Activated CD4-positive, alpha-beta T cell treated with anti-CD3 and anti-CD28 coated beads, Interleukin-2, amount 50 U/mL, for 48 hours (primary cell): ENCODE measurements around the gene HOXC4.
A peak's percentile ranks its signal among the peaks of the same experiment; 100 is the strongest.
"Not testable (repeated sequence)": the region's sequence is repeated elsewhere in the genome, so short reads cannot be mapped to it uniquely, and the experiment has no call there.

Experiments
- DNase-seq, 2 experiments: peaks; one replicate each; pipeline ENCODE4 v3.0.0-alpha.2; 2020

Gene HOXC4

GRCh38 chr12:54060174-54060974, 6.7 kb downstream of the HOXC4 start:
- DNase-seq, result no peak

DNA sequence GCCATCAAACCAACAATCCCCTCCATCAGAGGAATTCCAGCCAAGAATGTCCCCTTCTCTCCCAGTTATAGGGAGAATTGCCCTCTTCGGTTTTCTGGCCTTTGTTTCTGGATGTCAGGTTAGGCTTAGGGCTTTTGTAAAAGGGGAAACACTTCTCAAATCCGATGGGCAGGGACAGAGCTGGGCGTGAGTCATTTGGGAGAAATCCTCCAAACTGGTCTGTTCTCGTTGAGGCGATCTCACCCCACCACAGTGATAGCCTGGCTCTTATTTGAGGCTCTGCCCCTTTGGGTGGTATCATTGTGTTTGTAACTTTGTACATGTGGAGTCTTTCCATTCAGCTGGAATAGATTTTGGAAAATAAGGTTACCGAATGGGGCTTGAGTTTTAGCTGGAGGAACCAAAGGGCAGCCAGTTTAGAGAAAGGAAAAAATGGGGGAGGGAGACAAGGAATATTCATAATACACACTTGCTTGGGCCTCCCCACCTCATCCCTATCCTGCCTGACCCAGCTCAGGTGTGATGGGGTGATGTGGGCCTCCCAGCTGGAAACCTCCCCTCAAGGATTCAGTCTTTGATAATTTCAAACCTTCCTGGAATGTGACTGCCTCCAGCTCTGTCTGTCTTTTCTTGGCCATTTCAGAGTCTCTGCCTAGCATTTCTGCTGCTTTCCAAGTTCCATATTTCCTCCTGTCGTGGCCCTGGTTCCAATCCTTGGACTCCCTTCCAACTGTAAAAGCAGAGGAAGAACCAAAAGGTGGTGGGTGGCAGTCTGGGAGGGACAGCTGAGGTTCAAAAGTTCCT, 7.5 kb downstream of the HOXC4 start:
- DNase-seq, result no peak

DNA sequence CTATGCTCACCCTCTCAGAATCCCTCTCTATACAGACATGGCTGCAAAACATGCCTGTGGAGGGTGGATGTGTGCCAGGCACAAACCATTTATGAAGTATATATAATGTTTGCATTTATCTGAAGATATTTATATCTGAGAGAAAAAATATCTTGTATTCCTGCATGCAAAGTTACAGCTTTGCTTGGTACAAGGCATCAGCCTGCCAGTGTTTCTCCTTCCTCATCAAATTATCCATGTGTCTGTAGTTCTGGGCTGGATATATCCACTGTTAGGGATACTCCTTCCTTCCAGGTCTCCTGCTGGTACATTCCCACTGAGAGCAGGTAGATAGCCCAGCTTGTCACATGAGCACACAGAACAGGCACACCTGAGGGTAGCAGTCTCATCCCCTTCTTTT, 12.0 kb downstream of the HOXC4 start:
- DNase-seq, result no peak

- no peak for DNase-seq
Observed at GRCh38 chr12:54066408-54066807, 12.8 kb downstream of the HOXC4 start.

GRCh38 chr12:54068418-54069070, 14.9 kb downstream of the HOXC4 start:
- DNase-seq, result no peak

- no peak for DNase-seq
Observed at GRCh38 chr12:54071942-54072341, 18.3 kb downstream of the HOXC4 start.

- no peak for DNase-seq
Observed at GRCh38 chr12:54074308-54074707, 20.7 kb downstream of the HOXC4 start.

GRCh38 chr12:54075409-54075808, 21.8 kb downstream of the HOXC4 start:
- DNase-seq, result no peak

DNA sequence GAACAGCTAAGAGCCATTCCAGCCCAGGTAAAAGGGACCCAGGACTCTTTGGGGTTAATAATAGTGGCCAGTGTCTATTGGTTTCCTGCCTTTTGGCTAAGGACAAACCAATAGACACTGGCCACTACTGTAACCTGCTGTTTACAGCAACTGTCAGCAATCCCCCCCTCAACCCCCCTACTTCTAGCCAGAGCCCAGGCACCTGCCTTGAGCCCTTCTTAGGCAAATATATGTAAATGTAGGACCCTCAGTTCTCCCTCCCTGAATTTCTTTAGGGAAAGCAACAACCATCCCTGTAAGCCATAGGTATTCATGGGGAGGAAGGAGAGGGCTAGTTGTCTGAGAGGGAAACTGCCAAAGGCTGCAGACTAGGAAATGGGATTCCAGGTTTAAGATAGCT, 22.3 kb downstream of the HOXC4 start:
- no peak for DNase-seq

DNA sequence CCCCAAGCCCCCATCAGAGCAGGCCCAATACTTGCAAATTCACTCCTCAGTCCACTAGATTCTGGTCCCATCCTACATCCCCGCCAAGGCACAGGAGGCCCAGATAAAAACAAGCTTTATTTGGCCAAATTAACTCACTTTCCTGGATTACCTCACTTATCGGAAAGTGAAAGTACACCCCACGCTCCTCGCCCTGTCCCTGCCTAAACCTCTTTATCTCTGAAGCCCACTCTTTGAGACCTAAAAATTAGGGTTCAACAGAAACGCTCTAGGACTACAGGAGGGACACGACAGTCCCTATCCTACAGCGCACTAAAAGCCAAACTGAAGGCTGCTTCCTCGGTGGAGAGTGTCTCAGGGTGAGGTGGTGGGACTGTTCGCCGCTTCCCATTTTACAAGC, 24.2 kb downstream of the HOXC4 start:
- DNase-seq, result not testable (repeated sequence)

- DNase-seq, result not testable (repeated sequence)
Observed at GRCh38 chr12:54079115-54079514, 25.5 kb downstream of the HOXC4 start.

DNA sequence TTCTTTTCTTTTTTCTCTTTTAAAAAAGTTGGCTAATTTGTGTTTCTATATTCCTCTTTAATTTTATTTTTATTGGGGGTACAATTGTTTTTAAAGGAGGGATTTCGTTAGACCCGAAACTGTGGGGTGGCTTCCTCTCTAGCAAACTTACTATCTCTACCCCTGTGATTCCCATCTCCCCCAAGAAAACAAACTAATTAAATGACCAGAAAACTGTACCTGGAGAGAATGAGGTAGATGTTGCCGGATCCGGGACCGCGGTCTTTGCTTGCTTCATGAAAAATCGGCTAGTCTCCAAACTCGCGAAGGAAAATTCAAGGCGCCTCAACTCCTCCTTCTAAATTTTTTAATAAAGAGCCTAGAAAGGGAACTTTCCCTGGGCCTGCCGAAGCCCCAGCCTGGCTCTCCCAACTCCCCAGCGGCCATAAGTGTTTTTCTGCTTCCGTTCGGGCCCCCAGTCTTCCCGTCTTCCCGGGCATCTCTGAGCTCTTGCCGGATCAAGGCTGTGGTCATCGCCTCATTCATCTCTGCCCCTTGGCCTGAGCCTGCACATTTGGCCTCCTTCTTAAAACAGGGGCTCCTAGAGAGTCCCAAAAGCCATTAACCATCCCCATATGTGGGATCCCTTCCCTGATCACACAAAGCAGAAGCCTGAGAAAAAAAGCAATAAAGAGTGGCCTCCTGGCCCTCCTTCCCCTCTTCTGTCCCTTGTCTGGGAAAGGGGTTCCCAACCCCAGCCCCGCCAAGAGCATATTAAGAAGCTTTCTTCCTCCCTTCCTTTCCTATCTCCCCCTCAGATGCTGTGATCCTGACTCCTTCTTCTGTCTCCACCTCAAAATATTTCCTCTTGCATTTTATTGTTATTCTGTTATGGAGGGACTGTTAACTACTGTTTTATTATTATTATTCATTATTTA, 26.6 kb downstream of the HOXC4 start:
- not testable (repeated sequence) for DNase-seq

DNA sequence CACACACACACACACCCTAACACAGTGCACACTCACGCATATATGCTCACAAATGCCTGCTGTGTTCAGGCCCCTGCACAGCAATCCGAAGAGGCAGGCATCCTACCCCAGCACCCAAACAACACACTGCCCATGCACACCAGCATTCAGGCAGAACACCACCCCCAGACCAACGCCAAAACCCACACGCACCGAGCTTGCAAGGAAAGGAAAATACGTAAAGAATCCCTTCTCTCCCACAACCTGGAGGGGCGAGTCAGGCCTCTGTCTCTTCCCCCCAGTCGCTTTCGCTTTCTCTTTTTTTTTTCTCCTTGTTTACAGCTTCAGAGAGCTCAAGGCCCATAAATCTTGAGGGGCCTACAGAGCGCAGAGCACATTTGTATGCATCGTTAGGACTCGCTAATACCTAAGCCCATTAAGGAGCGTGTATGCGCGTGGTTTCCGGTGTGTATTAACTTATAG, 27.4 kb downstream of the HOXC4 start:
- DNase-seq, result peak in 1 of 2 experiments; percentile 16

GRCh38 chr12:54081581-54082396, 28.2 kb downstream of the HOXC4 start:
- DNase-seq, result peak; percentile 17 to 28

DNA sequence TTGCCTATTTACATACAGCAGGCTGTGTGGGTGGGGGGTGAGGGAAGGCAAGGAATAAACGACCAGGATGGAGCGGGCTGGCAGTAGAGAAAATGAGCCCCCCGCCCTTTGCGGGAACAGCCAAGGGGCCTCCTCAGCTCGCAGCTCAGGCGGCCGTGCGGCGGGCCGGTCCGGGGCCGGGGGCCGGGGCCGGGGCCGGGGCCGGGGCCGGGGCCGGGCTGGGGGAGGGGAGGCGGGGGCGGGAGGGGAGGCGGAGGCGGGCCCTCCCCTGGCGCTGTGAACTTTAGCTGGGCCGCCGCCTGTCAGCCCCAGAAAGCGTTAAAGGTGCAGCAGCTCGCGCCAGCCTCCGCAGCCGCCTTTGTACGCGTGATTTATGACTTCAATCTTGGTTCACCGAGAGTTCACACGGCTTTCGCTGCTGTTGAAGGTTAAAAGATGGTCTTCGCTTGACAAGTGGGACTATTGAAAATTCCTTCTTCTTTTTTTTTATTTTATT, 28.8 kb downstream of the HOXC4 start:
- DNase-seq, result peak; percentile 14 to 36

DNA sequence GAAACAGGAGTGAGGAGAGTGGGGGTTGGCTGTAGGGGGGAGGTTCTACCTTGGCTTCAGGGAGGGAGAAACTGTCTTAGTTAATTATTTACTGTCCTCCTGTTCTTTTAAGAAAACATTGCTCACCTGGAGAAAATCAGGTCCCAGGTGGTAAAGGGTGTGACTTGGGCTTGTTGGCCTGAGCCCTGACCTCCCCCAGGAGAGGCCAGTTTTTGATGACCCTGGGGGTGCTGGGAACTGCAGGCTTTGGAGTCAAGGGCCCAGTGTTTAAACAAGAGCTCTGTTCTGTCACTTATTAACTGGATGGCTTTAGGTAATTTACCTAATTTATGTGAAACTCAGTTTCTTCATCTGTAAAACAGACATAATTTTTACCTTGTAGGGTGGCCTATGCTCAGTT, 34.4 kb downstream of the HOXC4 start:
- not testable (repeated sequence) for DNase-seq

GRCh38 chr12:54089465-54089864, 35.8 kb downstream of the HOXC4 start:
- not testable (repeated sequence) for DNase-seq

- DNase-seq, result peak in 1 of 2 experiments; percentile 6
Observed at GRCh38 chr12:54090312-54090711, 36.7 kb downstream of the HOXC4 start.

DNA sequence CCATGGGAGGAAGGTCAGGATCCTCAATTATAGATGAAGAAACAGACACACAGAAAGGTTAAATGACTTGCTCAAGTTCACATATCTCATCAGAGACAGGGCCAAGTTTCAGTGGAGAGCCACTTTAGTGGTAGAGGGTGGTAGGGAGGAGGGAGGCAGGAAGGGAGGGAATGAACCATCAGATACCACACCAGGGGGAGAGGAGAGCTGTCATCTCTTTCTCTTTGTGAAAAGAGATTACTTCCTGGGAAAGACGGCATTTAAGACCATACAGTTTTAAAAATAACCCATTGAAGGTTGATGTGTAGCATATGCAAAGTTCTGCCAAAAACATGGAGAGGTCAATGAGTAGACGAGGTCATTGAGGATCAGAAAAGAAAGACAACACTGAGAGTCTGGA, 39.3 kb downstream of the HOXC4 start:
- DNase-seq, result not testable (repeated sequence)

DNA sequence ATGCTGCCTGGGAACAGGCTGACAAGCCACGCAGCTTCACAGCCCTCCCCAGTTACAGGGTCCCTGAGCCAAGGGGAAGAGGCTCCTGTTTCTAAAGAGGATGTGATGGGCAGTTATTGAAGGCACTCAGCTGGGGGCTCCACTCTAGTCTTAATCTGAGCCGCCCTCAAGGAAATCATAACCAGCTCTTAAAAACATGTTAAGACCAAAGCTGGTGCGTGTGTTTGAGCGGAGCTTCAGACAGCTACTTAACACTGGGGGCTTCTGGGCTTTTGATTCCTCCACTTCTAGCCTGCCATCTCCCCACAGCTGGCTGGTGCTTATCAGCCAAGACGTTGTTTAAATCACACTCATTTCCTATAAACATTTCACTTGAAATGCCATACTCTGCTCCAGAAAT, 42.3 kb downstream of the HOXC4 start:
- DNase-seq, result not testable (repeated sequence)

DNA sequence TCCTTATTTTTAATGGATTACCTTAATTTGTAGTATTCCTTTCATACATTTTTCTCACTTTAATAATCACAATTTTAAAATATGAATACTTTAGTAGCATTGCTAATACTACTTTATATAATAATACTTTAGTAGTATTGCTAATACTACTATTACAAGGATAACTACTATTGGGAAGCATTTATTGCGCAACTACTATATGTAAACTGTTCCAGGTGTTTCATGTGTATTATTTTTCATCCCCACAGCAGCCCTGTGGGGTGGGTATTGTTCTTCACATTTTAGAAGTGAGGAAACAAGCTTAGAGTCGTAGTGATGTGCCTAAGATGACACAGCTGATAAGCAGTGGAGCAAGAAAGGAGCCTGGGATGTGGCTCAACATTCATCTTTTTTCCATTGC, 45.0 kb downstream of the HOXC4 start:
- DNase-seq, result not testable (repeated sequence)
